ENCODE data around the gene KLHDC9.
A peak's percentile ranks its signal among the peaks of the same experiment; 100 is the strongest.

KLHDC9 gene

GRCh38 chr1:161127649-161128048 lies 29.5 kb downstream of the KLHDC9 start:
- Histone ChIP-seq H3K27me3 (ENCODE audit: insufficient read depth, low read depth, severe bottlenecking) (no peaks in the 10 kb centered on the region), H3K4me3 (ENCODE audit: low read depth, low read length) (no peak overlapping the region), H3K27ac (no peak overlapping the region), H3K9me3 (ENCODE audit: severe bottlenecking) (no peaks in the 10 kb centered on the region), H3K36me3 (peaks cover 78% of the 10 kb centered on the region)
- DNase-seq = no peak
- TF ChIP-seq CTCF (IDR thresholded peaks at IDR 0.05; ENCODE audit: low read depth, low read length) = no peak

GRCh38 chr1:161128591-161129420 lies 30.6 kb downstream of the KLHDC9 start:
- H3K4me3 ChIP-seq (ENCODE audit: low read depth, low read length) = no peak overlapping the region
- TF ChIP-seq CTCF (IDR thresholded peaks at IDR 0.05; ENCODE audit: low read depth, low read length) = no peak
- no peak overlapping the region for H3K27ac ChIP-seq
- no peaks in the 10 kb centered on the region for H3K9me3 ChIP-seq (ENCODE audit: severe bottlenecking)
- no peaks in the 10 kb centered on the region for H3K27me3 ChIP-seq (ENCODE audit: insufficient read depth, low read depth, severe bottlenecking)
- no peak for DNase-seq
- H3K36me3 ChIP-seq = peaks cover 67% of the 10 kb centered on the region

GRCh38 chr1:161130266-161130665 lies 32.1 kb downstream of the KLHDC9 start:
- no peak for TF ChIP-seq CTCF (IDR thresholded peaks at IDR 0.05; ENCODE audit: low read depth, low read length)
- H3K9me3 ChIP-seq (ENCODE audit: severe bottlenecking) = no peaks in the 10 kb centered on the region
- H3K4me3 ChIP-seq (ENCODE audit: low read depth, low read length) = no peak overlapping the region
- H3K27ac ChIP-seq = no peak overlapping the region
- no peaks in the 10 kb centered on the region for H3K27me3 ChIP-seq (ENCODE audit: insufficient read depth, low read depth, severe bottlenecking)
- no peak for DNase-seq
- peaks cover 63% of the 10 kb centered on the region for H3K36me3 ChIP-seq

- Histone ChIP-seq H3K9me3 (ENCODE audit: severe bottlenecking) (no peaks in the 10 kb centered on the region), H3K4me3 (ENCODE audit: low read depth, low read length) (peak overlapping the region; percentile 79), H3K27me3 (ENCODE audit: insufficient read depth, low read depth, severe bottlenecking) (no peaks in the 10 kb centered on the region), H3K36me3 (peaks cover 50% of the 10 kb centered on the region), H3K27ac (peak overlapping the region; percentile 95)
- DNase-seq = no peak
- no peak for TF ChIP-seq CTCF (IDR thresholded peaks at IDR 0.05; ENCODE audit: low read depth, low read length)
Measured at GRCh38 chr1:161131523-161132409, 33.6 kb downstream of the KLHDC9 start.

GRCh38 chr1:161132410-161133219 lies 34.5 kb downstream of the KLHDC9 start, which contains the start of gene DEDD:
DEDD (minus strand) TSS chr1:161132667; CDS start chr1:161124462, 8,205 bp downstream.
- Histone ChIP-seq H3K36me3 (peaks cover 41% of the 10 kb centered on the region), H3K27me3 (ENCODE audit: insufficient read depth, low read depth, severe bottlenecking) (no peaks in the 10 kb centered on the region), H3K4me3 (ENCODE audit: low read depth, low read length) (peak within 1 kb of the TSS; percentile 79), H3K27ac (peak within 1 kb of the TSS; percentile 95), H3K9me3 (ENCODE audit: severe bottlenecking) (no peaks in the 10 kb centered on the region)
- TF ChIP-seq CTCF (IDR thresholded peaks at IDR 0.05; ENCODE audit: low read depth, low read length) = peak; percentile 37
- DNase-seq = peak; percentile 99
